ENCODE results near the gene TSKU.

Gene TSKU

DNA sequence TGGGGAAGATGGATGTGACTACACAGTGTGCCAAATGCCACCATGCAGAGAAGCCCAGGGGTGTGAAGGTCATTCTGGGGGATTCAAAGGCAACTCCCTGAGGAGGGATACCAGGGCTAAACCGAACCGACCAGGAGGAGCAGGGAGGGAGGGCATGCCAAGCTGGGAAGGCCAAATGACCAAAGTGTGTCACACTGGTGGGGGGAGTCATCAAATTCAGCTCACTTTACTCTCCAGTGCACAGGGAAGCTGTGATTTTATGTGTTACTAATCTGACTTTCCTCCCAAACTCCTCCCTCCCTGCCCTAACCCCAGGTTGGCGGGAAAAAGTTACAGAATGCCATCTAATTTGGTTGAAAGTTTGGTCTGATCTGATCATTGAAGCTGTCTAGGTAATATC, 29.7 kb upstream of the TSKU start:
- no peak for DNase-seq

DNA sequence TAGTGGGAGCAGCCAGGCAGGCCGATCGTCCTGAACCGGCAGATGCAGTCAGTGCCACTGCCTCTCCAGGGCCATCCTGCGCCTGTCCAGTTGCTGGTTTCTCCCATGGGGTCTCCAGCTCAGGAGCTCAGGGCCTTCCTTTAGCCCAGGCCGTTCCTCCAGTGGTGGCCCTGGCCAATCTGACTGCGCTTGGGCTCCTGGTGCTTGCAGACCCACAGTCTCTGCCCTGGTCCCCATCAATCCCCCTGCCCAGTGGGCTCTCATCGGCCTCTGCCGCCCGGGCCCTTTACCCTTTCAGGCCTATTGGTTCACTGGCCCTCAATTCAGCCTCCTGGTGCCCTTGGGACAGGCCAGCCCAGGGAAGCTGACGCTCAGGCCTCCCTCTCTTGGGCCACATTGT, 29.2 kb upstream of the TSKU start:
- DNase-seq = no peak

DNA sequence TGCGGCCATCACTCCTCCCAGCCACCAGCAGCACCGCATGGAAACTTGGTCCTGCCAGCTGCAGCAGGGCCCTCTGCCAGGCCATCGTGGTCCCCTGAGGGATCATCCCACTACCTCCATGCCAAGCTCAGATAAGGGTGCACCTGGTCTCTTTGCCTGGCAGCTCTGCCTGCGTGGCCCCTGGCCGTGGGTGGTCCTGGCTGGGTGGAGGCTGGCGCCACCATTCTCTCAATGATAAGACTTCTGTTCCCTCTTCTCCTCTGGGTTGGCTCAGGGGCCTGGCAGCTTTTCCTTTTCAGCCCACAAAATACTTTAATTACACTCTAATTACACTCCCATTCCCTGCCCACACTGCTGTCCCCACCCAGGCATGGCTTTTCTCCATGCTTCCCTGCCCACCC, 26.8 kb upstream of the TSKU start:
- DNase-seq = no peak

DNA sequence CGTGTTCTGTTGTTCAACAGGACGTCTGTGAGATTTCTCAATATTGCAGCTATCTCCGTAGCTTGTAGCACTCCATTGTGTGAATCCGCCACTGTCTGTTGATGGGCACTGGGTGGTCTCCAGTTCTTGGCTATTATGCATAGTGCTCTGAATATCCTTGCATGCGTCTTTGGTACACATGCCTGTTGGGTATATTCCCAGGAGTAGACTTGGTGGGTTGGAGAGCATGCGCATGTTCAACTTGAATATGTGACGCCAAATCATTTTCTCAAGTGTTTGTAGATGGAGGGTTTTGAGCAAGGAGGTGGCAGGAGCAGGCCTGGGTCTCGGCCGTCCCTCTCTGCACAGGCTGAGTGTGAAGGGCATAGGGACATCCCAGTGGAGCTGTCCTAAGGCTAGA, 24.8 kb upstream of the TSKU start:
- no peak for DNase-seq

DNA sequence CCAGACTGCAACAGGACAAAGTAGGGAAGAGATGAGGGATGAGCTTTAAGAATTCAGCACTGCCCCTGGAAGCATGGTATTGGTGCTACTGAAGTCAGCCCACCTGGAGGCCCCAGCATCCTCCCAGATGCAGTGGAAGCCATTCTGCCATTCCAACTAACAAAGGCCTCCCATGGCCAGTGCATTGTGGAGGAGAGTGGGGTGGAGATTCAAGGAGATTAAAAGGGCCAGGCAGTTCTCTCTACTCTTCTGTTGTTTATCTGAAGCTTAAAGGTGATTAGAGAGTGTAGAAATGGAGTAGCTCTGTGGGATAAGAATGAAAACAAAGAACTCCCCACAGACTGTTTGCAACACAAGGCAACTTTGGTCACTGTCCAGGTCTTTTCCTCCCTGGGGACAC, 24.1 kb upstream of the TSKU start:
- DNase-seq = no peak

DNA sequence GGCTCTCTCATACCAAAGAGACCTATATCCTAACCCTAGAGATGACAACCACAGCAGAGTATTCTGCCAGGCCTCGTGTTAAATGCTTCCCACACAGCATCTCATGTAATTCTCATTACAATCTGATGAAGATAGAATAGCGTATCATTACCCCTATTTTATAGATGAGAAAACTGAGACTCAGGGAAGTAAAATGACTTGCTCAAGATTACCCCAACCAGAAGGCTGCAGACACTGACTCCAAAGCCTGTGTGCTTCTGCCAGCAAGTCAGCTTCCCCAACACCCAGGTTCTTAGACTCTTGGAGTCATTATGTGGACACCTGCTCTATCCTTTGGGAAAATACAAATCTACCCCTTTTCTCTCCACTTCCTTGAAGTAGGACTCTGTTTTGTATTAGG, 23.6 kb upstream of the TSKU start:
- no peak for DNase-seq

DNA sequence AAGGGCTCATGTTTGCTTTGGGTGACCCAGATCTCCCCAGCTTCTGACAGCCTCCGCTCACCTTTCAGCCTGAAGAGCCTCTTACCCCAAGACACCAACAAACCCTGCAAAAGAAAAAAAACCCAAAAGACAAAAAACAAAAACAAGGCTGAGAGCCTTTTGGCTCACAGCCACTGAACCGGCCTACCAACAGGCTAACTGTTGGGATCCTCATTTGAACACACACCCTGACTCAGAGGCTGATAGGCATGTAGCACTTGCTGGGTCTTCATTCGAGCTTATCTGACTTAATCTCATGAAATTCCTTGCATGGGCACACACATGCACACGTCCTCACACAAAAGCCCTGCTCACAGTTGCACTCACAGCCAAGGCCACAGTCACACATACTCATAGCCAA, 22.9 kb upstream of the TSKU start:
- DNase-seq = no peak

DNA sequence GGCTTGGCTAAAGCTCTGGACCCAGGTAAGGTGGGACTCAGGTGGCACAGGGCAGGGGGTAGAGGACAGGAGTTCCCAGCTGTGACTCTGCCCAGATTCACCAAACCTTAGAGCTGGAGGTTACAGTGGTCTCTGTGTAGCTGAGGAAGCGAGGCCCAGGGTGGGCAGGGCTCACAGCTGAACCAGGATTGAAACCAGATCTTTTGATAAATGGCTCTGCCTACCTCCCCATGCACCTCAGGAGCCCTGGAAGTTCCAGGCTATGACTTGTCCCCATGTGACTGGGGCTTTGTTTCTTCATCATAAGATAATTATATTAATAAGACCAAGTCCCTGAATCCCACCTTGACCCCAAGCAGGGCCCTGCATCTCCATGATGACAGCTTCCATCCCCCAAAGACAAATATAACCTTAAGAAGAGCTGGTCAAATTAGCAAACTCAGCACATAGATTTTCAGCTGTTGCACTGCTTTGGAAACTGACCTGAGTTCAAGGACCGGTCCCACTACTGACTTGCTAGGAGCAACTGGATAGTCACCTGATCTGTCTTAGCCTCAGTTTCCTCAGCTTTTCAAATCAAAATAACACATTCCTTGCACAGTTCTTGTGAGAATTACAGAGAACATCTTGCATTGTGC, 21.3 kb upstream of the TSKU start:
- DNase-seq = no peak

DNA sequence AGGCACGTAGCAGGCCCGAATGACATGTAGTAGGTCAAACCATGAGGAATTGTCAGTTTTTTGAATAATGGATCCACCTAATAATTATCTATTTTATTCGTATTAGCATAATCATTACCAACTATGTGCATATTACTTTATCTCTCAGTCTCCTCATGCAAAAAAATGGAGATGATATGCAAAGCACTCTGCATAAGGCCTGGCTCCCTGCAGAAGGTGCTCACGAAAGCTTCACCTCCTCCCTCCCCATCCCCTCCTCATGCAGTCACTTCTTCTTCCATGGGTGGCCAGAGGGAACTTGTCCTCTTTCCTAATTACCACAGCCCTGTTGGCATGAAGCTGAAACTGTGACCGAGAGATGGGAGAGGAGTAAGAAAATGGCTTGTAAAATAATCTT, 20.8 kb upstream of the TSKU start:
- no peak for DNase-seq

DNA sequence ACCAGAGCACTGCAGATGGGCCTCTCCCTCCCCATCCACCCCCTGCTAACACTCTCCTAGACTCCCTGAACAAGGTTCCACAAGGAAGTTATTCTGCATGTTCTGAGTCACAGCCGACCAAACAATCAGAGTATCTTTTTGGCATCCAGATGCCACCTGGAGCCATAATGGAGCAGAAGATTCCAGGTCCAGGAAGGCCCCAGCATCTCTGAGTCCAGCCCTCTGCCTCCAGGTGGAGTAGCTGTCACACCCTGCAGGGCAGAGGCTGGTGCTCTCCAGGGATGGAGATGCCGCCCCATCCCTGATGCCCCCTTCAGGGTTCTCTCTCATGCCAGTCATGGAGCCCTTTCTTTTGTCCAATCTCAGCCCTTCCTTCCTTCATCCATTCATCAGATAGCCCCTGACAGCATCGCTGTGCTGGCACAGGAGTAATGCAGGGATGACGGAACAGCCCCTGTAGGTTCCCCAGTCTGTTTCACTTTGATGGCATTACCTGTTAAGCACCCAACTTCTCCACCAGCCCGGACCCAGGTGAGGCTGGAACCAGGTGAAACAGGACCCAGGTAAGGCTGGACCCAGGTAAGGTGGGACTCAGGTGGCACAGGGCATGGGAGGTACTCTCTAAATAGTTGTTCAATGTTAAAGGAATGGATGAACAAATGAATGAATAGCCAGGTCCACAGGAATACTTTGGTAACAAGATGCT, 20.1 kb upstream of the TSKU start:
- no peak for DNase-seq

DNA sequence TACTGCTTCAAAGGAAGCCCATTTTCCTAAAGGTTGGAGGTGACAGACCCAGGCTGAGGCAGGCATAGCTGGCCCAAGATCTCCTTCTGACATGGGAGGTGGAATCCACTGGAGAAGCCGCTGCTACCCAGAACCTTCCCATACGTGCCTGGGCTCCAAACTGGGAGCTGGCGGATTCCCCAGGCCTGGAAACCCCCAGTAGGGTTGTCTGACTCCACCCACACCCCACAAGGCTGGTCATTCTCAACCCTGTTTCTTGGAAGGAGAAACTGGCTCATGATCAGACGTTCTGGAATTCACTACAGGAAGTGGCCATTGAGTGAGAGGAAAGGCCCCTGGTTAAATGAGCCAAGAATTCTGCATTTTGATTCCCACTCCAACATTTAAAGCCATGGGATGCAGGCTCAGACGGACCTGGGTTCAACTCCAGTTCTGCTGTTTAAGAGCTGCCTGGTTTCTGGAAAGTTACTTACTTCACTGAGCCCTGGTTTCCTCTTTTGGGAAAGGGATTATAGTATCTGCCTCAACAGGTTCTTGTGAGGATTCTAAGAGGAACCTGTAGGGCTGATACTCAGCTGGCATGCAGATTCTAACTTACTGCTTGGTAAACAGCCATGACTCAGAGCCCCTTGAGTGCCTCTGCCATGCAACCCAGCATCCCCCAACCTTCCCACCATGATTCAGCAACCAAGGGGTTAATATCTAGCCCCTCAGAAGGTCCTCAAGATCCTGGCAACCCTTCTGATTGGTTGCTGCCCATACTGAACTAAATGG, 19.4 kb upstream of the TSKU start:
- no peak for DNase-seq

DNA sequence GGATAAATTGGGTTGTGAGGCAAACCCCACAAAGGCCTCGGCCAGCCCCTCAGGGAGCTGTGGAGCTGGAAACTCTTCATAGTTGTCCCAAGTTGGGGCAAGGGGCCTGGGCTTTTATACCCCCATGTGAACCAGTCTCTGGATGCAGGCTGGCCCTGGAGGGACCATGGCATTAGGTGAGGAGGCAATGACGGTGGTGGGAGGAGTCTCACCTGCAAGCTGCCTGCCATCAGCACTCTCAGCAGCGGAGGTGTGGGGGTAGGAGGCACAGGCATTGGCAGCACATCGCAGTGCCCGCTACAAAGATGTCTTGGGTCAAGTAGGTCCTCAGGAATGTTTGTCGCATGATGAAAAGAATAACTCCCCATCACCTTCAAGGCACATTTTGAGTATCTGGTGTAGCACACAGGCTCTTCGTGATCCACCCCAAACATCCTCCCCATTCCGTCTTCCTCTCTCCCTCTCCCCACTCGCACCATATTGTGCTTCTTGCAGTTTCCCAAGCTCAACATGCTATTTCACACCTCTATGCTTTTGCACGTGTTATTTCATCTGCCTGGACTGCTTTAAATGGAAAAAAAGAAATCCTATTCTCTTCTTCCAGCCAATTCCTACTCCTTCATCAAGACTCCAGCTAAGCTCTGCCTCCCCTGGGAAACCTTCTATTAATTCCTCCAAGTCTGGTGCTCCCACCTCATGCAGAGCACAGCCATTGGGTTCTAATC, 18.1 kb upstream of the TSKU start:
- DNase-seq = no peak

DNA sequence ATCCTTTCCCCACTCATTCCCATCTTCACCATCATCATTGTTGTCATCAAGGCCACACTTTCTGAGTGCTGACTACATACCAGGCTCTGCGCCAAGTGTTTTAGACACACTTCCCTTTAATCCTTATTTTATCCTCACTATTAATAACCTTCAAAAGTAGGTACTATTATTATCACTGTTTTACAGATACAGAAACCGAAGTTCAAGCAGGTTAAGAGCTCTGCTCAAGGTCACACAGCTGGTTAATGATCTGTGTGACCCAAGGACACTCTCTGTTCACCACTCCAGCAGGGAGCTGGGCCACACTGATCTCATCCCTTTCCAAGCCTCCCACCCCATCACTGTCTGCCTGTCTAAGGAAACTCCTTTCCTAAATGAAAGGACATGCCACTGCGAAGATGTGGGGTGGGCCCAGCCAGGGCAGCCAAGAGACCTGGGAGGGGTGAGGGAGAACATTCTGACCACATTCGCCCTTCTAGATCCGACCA, 17.2 kb upstream of the TSKU start:
- no peak for DNase-seq

DNA sequence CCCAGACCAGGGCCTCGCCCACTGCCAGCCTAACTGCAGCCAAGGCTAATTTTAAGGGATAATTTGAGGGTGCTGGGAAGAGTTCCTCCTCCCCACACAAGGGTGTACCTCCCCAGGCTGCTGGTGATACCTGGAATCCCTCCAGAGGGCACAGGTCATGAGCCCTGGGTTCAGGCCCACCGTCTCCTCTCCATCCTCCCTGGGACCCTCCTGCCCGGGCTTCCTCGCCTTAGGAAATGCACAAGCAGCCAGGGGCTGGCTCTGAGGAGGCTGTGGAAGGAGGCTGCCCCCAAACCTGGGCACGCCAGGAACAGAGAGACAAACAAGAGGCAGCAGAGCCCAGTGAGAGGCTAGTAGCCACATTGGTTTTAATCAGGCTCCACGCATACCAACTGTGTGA, 16.6 kb upstream of the TSKU start:
- DNase-seq = no peak

DNA sequence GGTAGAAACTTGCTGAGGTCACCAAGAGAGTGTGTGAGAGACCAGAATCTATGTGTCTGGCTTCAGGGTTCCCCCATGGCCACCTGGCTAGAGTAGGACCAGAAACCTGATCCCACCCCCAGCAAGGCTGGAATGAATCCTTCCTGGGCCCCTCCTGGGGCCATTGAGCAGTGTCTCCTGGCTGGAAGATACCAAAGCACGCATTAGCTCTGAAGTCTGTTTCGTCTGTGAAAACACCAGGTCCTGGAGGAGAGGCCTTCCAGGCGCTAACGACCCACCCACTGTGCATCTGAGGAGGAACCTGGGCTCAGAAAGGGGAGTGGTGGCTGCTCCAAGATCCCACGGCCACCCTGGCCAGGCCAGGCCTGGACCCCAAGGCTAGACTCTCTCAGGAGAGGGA, 15.5 kb upstream of the TSKU start:
- no peak for DNase-seq

DNA sequence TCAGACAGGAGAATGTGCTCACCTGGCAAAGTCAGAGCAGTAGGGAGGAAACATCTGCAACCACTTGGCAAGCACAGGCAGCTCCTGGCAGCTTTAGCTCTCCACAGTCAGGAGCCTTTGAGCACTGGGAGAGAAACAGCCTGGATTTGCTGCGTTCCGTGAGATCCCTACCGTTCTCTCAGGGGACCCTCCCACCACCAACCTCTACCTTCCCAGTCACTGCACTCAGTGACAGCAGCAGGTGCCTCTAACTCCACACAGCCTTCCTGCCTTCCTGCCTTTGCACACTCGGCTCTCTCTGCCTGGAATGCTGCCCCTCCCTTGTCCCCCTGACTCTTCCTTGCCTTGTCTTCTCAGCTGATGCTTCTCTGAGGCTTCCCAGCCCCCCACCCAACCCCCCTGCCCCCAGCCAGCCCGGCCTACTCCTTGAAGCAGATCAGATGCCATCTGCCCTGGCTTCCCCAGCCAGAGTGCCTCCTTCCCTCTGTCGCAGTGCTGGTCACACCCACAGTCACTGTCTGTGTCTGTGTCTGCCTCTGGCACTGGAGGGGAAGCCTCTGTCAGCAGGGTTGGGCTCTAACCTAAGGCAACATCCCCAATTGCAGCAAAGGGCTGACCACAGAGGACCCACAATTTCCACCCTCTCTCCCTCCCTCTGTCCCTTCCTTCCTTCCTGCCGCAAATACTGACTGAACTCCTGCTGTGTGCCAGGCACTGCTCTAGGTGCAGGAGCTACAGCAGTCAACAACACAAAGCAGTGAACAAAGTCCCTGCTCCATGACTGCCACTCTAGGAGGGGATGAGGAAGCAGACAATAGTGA, 14.9 kb upstream of the TSKU start:
- no peak for DNase-seq

DNA sequence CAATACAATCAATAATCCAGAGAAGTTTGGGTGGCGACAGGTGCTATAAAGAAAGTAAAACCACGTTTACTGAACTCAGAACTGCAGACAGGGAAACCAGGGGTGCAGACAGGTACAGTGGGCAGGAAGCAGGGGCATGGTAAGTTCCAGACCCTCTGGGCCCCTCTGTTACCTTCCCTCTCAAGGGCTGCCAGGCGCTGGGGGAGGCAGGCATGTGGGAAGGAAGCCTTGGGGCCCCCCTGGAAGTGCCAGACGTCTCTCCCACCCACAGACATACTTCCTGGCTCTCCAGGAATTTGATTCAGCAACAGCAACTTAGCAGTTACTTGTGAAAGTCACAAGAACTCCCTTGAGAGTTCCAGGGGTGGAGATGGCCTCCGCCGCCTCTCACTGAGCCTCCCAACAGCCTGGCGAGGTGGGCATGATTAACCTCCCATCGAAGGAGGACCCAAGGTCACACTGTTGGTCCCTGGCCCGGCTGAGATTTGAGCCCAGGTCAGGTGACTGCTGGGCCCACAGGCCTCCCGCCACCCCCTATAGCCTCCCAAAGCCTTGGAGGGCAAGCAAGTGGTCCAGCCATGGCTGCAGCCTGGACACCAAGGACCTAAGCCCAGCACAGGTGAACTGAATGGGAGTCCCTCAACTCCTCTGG, 14.1 kb upstream of the TSKU start:
- no peak for DNase-seq

DNA sequence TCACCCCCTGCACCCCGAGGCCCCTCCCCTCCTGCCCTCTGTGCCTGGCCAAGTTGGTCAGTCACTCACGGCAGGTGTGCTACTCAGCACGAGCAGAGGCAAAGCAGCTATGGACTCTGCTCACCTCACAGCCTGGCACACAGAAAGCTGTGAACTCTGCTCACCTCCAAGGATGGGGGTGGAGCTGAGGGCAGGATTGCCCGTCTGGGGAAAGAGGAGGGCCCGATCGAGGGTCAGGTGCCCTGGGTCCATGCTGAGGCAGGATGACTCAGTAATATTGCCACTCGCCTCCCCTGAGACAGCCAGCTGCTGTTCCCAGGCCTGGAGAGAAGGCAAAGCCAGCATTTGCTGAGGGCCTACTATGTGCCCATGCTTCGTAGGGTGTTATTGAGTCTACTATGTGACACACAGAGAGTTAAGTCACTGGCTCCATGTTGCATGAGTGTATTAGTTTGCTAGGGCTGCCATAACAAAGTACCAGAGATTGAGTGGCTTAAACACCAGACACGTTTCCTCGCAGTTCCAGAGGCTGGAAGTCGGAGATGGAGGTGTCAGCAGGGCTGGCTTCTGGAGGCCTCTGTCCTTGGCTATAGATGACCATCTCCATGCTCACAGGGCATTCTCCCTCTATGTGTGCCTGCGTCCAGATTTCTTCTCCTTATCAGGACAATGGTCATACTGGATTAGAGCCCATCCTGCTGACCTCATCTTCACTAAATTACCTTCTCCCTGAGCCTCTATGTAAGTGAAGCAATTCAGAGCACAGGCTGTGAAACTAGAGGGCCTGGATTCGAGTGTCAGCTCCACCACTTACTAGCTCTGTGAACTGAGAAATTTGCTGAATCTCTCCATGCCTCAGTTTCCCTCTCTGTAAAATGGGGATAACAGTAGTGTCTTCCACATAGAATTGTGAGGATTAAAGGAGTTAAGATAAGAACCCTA, 13.2 kb upstream of the TSKU start:
- no peak for DNase-seq

DNA sequence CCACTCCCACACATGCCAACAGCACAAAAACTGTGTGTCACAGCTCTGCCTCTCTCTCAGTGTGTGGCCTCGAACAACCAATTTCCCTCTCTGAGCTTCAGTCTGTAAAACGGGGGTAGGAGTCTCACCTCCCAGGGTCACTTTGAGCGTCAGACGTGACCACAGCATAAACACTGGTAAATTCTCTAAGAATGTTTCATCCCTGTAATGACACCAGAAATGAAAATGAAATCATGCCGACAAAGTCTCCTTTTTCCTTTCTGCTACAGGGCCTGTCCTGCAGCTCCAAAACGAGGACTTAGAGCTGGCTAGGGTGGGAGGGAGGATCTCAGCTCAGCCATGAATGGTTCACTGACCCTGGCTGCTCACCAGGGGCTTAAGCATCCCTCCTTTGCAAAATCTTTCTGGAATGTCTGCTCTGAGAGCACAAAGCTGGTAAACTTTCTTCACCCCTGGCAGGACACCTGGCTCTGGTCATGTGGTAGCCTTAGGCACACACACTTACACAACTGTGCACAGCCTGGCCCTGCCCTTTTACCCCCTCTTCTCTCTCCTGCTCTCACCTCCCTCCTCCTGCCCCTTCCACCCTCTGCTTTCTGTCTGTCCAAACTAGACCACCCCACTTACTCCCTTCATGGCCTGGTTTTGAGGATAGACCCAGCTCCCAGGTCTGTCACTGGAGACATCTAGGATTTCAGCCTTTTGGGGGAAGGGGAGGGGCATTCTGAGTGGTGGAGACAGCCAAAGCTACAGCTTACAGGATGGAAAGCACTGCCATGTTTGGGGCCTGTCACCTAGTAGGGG, 12.3 kb upstream of the TSKU start:
- no peak for DNase-seq

Measured in DMS153 (cell line).